ENCODE data around the gene MYADM.
A peak's percentile ranks its signal among the peaks of the same experiment; 100 is the strongest.

Gene MYADM

DNA sequence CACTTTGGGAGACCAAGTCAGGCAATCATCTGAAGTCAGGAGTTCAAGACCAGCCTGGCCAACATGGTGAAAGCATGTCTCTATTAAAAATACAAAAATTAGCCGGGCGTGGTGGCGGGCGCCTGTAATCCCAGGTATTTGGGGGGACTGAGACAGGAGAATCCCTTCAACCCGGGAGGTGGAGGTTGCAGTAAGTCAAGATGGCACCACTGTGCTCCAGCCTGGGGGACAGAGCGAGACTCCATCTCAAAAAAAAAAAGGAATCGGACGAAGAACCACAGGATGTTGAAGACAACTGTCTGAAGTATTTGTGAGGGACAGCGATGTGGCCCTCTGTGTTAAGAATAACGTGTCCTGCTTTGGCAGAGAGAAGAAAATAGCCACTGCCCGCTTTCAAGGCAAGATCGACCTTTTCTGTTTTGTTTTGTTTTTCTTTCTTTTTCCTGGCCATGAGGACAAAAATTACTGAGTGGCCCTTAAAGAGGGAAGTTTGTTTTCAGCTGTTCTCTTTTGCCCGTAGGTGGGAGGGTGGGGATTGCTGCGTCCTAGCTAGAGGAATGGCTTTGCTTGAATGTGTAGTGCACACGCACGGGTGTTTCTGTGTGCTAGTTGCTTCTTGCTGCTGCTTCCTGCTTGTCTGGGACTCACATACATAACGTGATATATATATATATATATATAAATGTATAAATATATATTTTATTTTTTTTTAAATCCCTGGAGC, 8.1 kb downstream of the MYADM start:
- Histone ChIP-seq H3K27me3 (ENCODE audit: insufficient read depth, poor library complexity, severe bottlenecking) (peaks cover 9% of the 10 kb centered on the region), H3K27ac (replicated peaks) (no peak overlapping the region), H3K4me3 (replicated peaks; ENCODE audit: insufficient read depth, low read length) (no peak overlapping the region)
- TF ChIP-seq GABPA (IDR thresholded peaks at IDR 0.05; ENCODE audit: low read depth), result no peak
- TF ChIP-seq, protein P1, sequence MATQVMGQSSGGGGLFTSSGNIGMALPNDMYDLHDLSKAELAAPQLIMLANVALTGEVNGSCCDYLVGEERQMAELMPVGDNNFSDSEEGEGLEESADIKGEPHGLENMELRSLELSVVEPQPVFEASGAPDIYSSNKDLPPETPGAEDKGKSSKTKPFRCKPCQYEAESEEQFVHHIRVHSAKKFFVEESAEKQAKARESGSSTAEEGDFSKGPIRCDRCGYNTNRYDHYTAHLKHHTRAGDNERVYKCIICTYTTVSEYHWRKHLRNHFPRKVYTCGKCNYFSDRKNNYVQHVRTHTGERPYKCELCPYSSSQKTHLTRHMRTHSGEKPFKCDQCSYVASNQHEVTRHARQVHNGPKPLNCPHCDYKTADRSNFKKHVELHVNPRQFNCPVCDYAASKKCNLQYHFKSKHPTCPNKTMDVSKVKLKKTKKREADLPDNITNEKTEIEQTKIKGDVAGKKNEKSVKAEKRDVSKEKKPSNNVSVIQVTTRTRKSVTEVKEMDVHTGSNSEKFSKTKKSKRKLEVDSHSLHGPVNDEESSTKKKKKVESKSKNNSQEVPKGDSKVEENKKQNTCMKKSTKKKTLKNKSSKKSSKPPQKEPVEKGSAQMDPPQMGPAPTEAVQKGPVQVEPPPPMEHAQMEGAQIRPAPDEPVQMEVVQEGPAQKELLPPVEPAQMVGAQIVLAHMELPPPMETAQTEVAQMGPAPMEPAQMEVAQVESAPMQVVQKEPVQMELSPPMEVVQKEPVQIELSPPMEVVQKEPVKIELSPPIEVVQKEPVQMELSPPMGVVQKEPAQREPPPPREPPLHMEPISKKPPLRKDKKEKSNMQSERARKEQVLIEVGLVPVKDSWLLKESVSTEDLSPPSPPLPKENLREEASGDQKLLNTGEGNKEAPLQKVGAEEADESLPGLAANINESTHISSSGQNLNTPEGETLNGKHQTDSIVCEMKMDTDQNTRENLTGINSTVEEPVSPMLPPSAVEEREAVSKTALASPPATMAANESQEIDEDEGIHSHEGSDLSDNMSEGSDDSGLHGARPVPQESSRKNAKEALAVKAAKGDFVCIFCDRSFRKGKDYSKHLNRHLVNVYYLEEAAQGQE (IDR thresholded peaks at IDR 0.05; ENCODE audit: insufficient replicate concordance, low read depth), result no peak
- no peak for TF ChIP-seq POLR2AphosphoS5 (IDR thresholded peaks at IDR 0.05; ENCODE audit: low read depth)
- no peak for TF ChIP-seq SPI1 (IDR thresholded peaks at IDR 0.05; ENCODE audit: borderline replicate concordance, low read depth)
- TF ChIP-seq, protein P2, sequence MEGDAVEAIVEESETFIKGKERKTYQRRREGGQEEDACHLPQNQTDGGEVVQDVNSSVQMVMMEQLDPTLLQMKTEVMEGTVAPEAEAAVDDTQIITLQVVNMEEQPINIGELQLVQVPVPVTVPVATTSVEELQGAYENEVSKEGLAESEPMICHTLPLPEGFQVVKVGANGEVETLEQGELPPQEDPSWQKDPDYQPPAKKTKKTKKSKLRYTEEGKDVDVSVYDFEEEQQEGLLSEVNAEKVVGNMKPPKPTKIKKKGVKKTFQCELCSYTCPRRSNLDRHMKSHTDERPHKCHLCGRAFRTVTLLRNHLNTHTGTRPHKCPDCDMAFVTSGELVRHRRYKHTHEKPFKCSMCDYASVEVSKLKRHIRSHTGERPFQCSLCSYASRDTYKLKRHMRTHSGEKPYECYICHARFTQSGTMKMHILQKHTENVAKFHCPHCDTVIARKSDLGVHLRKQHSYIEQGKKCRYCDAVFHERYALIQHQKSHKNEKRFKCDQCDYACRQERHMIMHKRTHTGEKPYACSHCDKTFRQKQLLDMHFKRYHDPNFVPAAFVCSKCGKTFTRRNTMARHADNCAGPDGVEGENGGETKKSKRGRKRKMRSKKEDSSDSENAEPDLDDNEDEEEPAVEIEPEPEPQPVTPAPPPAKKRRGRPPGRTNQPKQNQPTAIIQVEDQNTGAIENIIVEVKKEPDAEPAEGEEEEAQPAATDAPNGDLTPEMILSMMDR (IDR thresholded peaks at IDR 0.05; ENCODE audit: insufficient read depth, low read length), result no peak
- DNase-seq (ENCODE audit: low read depth in 1 of 2, low spot score in 1 of 2), result no peak

DNA sequence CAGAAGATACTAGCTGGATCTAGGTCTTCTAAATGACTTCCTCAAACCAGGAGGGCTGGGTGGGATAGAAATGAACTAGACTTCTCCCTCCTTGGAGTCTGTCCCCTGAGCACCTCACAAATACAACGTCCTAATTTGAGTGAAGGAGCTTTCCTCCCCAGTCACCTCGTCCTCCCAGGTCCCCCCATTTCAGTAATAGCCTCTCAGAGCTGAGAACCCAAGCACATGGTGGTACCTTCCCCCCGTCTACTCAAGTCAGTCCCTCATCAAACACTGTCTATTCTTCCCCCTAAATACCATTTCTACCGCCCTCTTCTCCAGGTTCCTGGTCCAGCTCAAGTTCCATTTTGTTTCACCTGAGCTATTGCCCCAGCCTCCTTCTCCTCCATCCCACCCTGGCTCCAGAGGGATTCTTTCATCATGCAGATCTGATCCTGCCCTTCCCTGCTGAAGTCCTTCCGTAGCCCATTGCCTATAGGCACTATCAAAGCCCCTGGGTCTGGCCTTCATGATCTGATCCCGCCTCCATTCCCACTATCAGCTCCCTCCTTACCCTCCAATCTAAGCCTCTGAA, 9.1 kb downstream of the MYADM start:
- Histone ChIP-seq H3K27ac (replicated peaks) (no peak overlapping the region), H3K4me3 (replicated peaks; ENCODE audit: insufficient read depth, low read length) (no peak overlapping the region), H3K27me3 (ENCODE audit: insufficient read depth, poor library complexity, severe bottlenecking) (peaks cover 18% of the 10 kb centered on the region)
- TF ChIP-seq SPI1 (IDR thresholded peaks at IDR 0.05; ENCODE audit: borderline replicate concordance, low read depth) (peak; percentile 10; the same call in 1 of the 2 replicates), POLR2AphosphoS5 (IDR thresholded peaks at IDR 0.05; ENCODE audit: low read depth) (peak; percentile 51; the same call in 1 of the 2 replicates), GABPA (IDR thresholded peaks at IDR 0.05; ENCODE audit: low read depth) (no peak)
- no peak for DNase-seq (ENCODE audit: low read depth in 1 of 2, low spot score in 1 of 2)

DNA sequence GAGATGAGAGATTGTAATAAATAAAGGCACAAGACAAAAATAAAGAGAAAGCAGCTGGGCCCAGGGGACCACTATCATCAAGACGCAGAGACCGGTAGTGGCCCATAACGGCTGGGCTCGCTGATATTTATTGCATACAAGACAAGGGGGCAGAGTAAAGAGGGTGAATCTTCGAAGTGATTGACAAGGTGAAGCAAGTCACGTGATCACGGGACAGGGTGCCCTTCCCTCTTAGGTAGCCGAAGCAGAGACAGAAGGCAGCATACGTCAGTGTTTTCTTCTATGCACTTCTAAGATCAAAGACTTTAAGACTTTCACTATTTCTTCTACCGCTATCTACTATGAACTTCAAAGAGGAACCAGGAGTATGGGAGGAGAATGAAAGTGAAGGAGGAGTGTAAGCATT, 9.7 kb downstream of the MYADM start:
- H3K27me3 ChIP-seq (ENCODE audit: insufficient read depth, poor library complexity, severe bottlenecking), result peaks cover 23% of the 10 kb centered on the region
- DNase-seq (ENCODE audit: low read depth in 1 of 2, low spot score in 1 of 2), result no peak
- no peak for TF ChIP-seq GABPA (IDR thresholded peaks at IDR 0.05; ENCODE audit: low read depth)
- TF ChIP-seq SPI1 (IDR thresholded peaks at IDR 0.05; ENCODE audit: borderline replicate concordance, low read depth), result no peak
- TF ChIP-seq, protein P2 (IDR thresholded peaks at IDR 0.05; ENCODE audit: insufficient read depth, low read length), result no peak
- TF ChIP-seq POLR2AphosphoS5 (IDR thresholded peaks at IDR 0.05; ENCODE audit: low read depth), result no peak
- TF ChIP-seq, protein P1 (IDR thresholded peaks at IDR 0.05; ENCODE audit: insufficient replicate concordance, low read depth), result no peak
- H3K4me3 ChIP-seq (replicated peaks; ENCODE audit: insufficient read depth, low read length), result no peak overlapping the region
- no peak overlapping the region for H3K27ac ChIP-seq (replicated peaks)

DNA sequence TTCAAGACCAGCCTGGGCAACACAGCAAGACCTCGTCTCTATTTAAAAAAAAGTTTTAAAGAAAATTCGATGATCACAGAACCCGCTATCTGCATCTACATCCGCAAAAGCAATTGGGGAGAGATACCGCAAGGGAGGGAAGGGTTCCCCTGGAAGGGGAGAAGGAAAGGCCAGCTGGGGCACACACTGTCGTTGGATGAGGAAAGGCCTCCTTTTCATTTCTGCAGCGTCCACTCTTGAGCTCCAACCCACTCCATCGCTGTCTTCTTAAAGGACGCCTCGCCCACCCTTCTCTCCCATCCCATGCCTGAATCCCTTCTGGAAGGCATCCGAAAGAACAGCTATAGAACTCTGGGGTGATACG, 11.1 kb downstream of the MYADM start:
- TF ChIP-seq GABPA (IDR thresholded peaks at IDR 0.05; ENCODE audit: low read depth), result no peak
- TF ChIP-seq, protein P1 (IDR thresholded peaks at IDR 0.05; ENCODE audit: insufficient replicate concordance, low read depth), result no peak
- TF ChIP-seq, protein P2 (IDR thresholded peaks at IDR 0.05; ENCODE audit: insufficient read depth, low read length), result no peak
- TF ChIP-seq POLR2AphosphoS5 (IDR thresholded peaks at IDR 0.05; ENCODE audit: low read depth), result no peak
- no peak for TF ChIP-seq SPI1 (IDR thresholded peaks at IDR 0.05; ENCODE audit: borderline replicate concordance, low read depth)
- peak overlapping the region; percentile 66 for H3K4me3 ChIP-seq (replicated peaks; ENCODE audit: insufficient read depth, low read length)
- no peak for DNase-seq (ENCODE audit: low read depth in 1 of 2, low spot score in 1 of 2)
- H3K27ac ChIP-seq (replicated peaks), result no peak overlapping the region
- H3K27me3 ChIP-seq (ENCODE audit: insufficient read depth, poor library complexity, severe bottlenecking), result peaks cover 34% of the 10 kb centered on the region
